HEK293 (cell line): ENCODE data around the gene SETD4.

Experiments
- AEBP2 ChIP-seq: fragments of 450-650 bp; formaldehyde crosslinking; IDR thresholded peaks from 2 replicates; pipeline ENCODE4 v1.5.1; 2016; ENCODE audit warnings: missing biosample characterization, missing genetic modification characterization, borderline replicate concordance
- EGR2 ChIP-seq: fragments of 450-650 bp; formaldehyde crosslinking; IDR thresholded peaks from 2 replicates; pipeline ENCODE4 v1.5.1; 2016; ENCODE audit warnings: low read depth, missing biosample characterization, missing genetic modification characterization
- GLI2 ChIP-seq: fragments of 450-650 bp; formaldehyde crosslinking; IDR thresholded peaks from 2 replicates; pipeline ENCODE4; 2017; ENCODE audit warnings: missing biosample characterization, missing genetic modification characterization, low read depth, borderline replicate concordance
- GLI4 ChIP-seq: fragments of 450-650 bp; formaldehyde crosslinking; IDR thresholded peaks from 2 replicates; pipeline ENCODE4 v1.5.1; 2016; ENCODE audit warnings: missing biosample characterization, missing genetic modification characterization
- PRDM1 ChIP-seq: fragments of 450-650 bp; formaldehyde crosslinking; IDR thresholded peaks from 2 replicates; pipeline ENCODE4; 2016; ENCODE audit warnings: missing biosample characterization, missing genetic modification characterization
- YY2 ChIP-seq: fragments of 450-650 bp; formaldehyde crosslinking; IDR thresholded peaks from 2 replicates; pipeline ENCODE4 v1.5.1; 2016; ENCODE audit warnings: missing biosample characterization, missing genetic modification characterization
- ZBTB11 ChIP-seq: fragments of 450-650 bp; formaldehyde crosslinking; conservative IDR thresholded peaks from 2 replicates; pipeline ENCODE4 v1.5.1; 2016; ENCODE audit warnings: low read depth, missing biosample characterization, missing genetic modification characterization
- ZBTB8A ChIP-seq: fragments of 450-650 bp; formaldehyde crosslinking; IDR thresholded peaks from 2 replicates; pipeline ENCODE4 v1.5.1; 2016; ENCODE audit warnings: missing biosample characterization, missing genetic modification characterization
- ZIC2 ChIP-seq: fragments of 450-650 bp; formaldehyde crosslinking; IDR thresholded peaks from 2 replicates; pipeline ENCODE4 v1.5.1; 2016; ENCODE audit warnings: missing biosample characterization, missing genetic modification characterization
- ZNF155 ChIP-seq: fragments of 450-650 bp; formaldehyde crosslinking; IDR thresholded peaks from 2 replicates; pipeline ENCODE4 v1.5.1; 2016; ENCODE audit warnings: missing biosample characterization, missing genetic modification characterization
- ZNF2 ChIP-seq: fragments of 450-650 bp; formaldehyde crosslinking; IDR thresholded peaks from 2 replicates; pipeline ENCODE4 v1.5.1; 2016; ENCODE audit warnings: missing biosample characterization, missing genetic modification characterization
- ZNF221 ChIP-seq: fragments of 450-650 bp; formaldehyde crosslinking; IDR thresholded peaks from 2 replicates; pipeline ENCODE4 v1.5.1; 2017; ENCODE audit warnings: missing biosample characterization, missing genetic modification characterization, borderline replicate concordance
- ZNF426 ChIP-seq: fragments of 450-650 bp; formaldehyde crosslinking; IDR thresholded peaks from 2 replicates; pipeline ENCODE4 v1.5.1; 2017; ENCODE audit warnings: missing biosample characterization, missing genetic modification characterization, mild to moderate bottlenecking, inconsistent platforms, moderate library complexity
- ZNF433 ChIP-seq: fragments of 450-650 bp; formaldehyde crosslinking; IDR thresholded peaks from 2 replicates; pipeline ENCODE4 v1.5.1; 2016; ENCODE audit warnings: missing biosample characterization, missing genetic modification characterization, low read depth
- ZNF513 ChIP-seq: fragments of 450-650 bp; IDR thresholded peaks from 2 replicates; pipeline ENCODE4 v1.5.1; 2018; ENCODE audit warnings: missing biosample characterization, missing genetic modification characterization
- ZNF521 ChIP-seq: fragments of 450-650 bp; formaldehyde crosslinking; IDR thresholded peaks from 2 replicates; pipeline ENCODE4 v1.5.1; 2017; ENCODE audit warnings: missing biosample characterization, mild to moderate bottlenecking, missing genetic modification characterization
- ZNF544 ChIP-seq: fragments of 450-650 bp; formaldehyde crosslinking; IDR thresholded peaks from 2 replicates; pipeline ENCODE4 v1.5.0; 2017; ENCODE audit warnings: missing biosample characterization, missing genetic modification characterization
- ZNF596 ChIP-seq: fragments of 450-650 bp; IDR thresholded peaks from 2 replicates; pipeline ENCODE4 v1.5.0; 2018; ENCODE audit warnings: missing biosample characterization, mild to moderate bottlenecking, missing genetic modification characterization, moderate library complexity
- ZNF610 ChIP-seq: fragments of 450-650 bp; formaldehyde crosslinking; IDR thresholded peaks from 2 replicates; pipeline ENCODE4 v1.5.1; 2016; ENCODE audit warnings: missing biosample characterization, missing genetic modification characterization, borderline replicate concordance
- ZNF629 ChIP-seq: fragments of 450-650 bp; formaldehyde crosslinking; IDR thresholded peaks from 2 replicates; pipeline ENCODE4 v1.5.1; 2017; ENCODE audit warnings: missing biosample characterization, missing genetic modification characterization
- ZNF664 ChIP-seq: fragments of 450-650 bp; formaldehyde crosslinking; IDR thresholded peaks from 2 replicates; pipeline ENCODE4 v1.5.1; 2016; ENCODE audit warnings: missing biosample characterization, missing genetic modification characterization
- ZNF670 ChIP-seq: fragments of 450-650 bp; formaldehyde crosslinking; IDR thresholded peaks from 2 replicates; pipeline ENCODE4 v1.5.1; 2016; ENCODE audit warnings: missing biosample characterization, missing genetic modification characterization, low read depth
- ZNF677 ChIP-seq: fragments of 450-650 bp; IDR thresholded peaks from 2 replicates; pipeline ENCODE4 v1.5.0; 2018; ENCODE audit warnings: missing biosample characterization, mild to moderate bottlenecking, missing genetic modification characterization, moderate library complexity
- ZNF76 ChIP-seq: fragments of 450-650 bp; formaldehyde crosslinking; IDR thresholded peaks from 2 replicates; pipeline ENCODE4; 2016; ENCODE audit warnings: low read depth, missing biosample characterization, missing genetic modification characterization, borderline replicate concordance
- ZNF768 ChIP-seq: fragments of 450-650 bp; formaldehyde crosslinking; IDR thresholded peaks from 2 replicates; pipeline ENCODE4 v1.5.1; 2018; ENCODE audit warnings: missing biosample characterization, mild to moderate bottlenecking, missing genetic modification characterization
- TF ChIP-seq, protein P1 (sequence below): fragments of 450-650 bp; formaldehyde crosslinking; IDR thresholded peaks from 2 replicates; pipeline ENCODE4 v1.5.1; 2016; ENCODE audit warnings: missing biosample characterization, missing genetic modification characterization
- TF ChIP-seq, protein P2 (sequence below): fragments of 450-650 bp; formaldehyde crosslinking; IDR thresholded peaks from 2 replicates; pipeline ENCODE4 v1.5.1; 2016; ENCODE audit warnings: missing biosample characterization, missing genetic modification characterization
- TF ChIP-seq, protein P3 (sequence below): fragments of 450-650 bp; formaldehyde crosslinking; IDR thresholded peaks from 2 replicates; pipeline ENCODE4 v1.5.1; 2016; ENCODE audit warnings: missing biosample characterization, missing genetic modification characterization

The SETD4 gene

DNA sequence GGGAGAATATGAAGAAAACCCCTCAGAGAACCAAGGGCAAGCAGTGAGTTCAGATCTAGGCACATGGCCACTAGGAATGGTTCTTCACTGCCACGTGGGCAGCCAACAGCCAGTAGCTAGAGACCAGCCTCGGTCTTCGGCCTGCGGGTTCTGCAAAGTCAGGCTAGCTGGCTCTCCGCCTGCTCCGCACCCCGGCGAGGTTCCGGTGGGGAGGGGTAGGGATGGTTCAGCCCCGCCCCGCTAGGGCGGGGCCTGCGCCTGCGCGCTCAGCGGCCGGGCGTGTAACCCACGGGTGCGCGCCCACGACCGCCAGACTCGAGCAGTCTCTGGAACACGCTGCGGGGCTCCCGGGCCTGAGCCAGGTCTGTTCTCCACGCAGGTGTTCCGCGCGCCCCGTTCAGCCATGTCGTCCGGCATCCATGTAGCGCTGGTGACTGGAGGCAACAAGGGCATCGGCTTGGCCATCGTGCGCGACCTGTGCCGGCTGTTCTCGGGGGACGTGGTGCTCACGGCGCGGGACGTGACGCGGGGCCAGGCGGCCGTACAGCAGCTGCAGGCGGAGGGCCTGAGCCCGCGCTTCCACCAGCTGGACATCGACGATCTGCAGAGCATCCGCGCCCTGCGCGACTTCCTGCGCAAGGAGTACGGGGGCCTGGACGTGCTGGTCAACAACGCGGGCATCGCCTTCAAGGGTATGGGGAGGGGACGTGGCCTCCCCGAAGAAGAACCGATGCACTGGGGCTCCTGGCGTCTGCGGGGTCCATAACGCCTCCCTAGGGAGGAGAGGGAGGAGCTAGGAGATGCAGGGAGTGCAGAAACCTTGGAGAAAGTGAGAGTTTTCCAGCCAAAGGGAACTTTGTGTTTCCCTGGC lies 9.6 kb upstream of the SETD4 start, which contains the start of gene CBR1 (continued):
- TF ChIP-seq ZNF677 (tag by site-specific recombination) (no peak), ZNF596 (no peak), ZNF2 (tag by site-specific recombination) (peak; percentile 87; the same call in 1 of the 2 replicates), ZNF610 (peak; percentile 76; the same call in 1 of the 2 replicates), ZNF221 (tag by site-specific recombination) (no peak), ZNF76 (peak; percentile 52; the same call in 1 of the 2 replicates), ZNF513 (tag by site-specific recombination) (no peak), ZNF664 (tag by site-specific recombination) (no peak), ZIC2 (tag by site-specific recombination) (peak; percentile 53; the same call in 1 of the 2 replicates), ZNF544 (tag by site-specific recombination) (no peak), EGR2 (peak; percentile 92), PRDM1 (tag by site-specific recombination) (peak; percentile 63; the same call in 1 of the 2 replicates), GLI4 (tag by site-specific recombination) (peak; percentile 55; the same call in 1 of the 2 replicates), ZNF426 (no peak), GLI2 (tag by site-specific recombination) (no peak), ZBTB8A (tag by site-specific recombination) (peak; percentile 62), ZNF670 (tag by site-specific recombination) (no peak), ZNF629 (tag by site-specific recombination) (peak; percentile 48; the same call in 1 of the 2 replicates), YY2 (tag by site-specific recombination) (no peak), ZBTB11 (tag by site-specific recombination) (peak; percentile 33), ZNF433 (tag by site-specific recombination) (no peak), ZNF155 (tag by site-specific recombination) (no peak), ZNF768 (no peak; the same call in 1 of the 2 replicates), AEBP2 (tag by site-specific recombination) (no peak), ZNF521 (tag by site-specific recombination) (no peak)
- TF ChIP-seq, protein P1, sequence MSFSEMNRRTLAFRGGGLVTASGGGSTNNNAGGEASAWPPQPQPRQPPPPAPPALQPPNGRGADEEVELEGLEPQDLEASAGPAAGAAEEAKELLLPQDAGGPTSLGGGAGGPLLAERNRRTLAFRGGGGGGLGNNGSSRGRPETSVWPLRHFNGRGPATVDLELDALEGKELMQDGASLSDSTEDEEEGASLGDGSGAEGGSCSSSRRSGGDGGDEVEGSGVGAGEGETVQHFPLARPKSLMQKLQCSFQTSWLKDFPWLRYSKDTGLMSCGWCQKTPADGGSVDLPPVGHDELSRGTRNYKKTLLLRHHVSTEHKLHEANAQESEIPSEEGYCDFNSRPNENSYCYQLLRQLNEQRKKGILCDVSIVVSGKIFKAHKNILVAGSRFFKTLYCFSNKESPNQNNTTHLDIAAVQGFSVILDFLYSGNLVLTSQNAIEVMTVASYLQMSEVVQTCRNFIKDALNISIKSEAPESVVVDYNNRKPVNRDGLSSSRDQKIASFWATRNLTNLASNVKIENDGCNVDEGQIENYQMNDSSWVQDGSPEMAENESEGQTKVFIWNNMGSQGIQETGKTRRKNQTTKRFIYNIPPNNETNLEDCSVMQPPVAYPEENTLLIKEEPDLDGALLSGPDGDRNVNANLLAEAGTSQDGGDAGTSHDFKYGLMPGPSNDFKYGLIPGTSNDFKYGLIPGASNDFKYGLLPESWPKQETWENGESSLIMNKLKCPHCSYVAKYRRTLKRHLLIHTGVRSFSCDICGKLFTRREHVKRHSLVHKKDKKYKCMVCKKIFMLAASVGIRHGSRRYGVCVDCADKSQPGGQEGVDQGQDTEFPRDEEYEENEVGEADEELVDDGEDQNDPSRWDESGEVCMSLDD (tag by site-specific recombination): peak; percentile 82
- TF ChIP-seq, protein P2, sequence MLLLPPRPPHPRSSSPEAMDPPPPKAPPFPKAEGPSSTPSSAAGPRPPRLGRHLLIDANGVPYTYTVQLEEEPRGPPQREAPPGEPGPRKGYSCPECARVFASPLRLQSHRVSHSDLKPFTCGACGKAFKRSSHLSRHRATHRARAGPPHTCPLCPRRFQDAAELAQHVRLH: no peak; the same call in 1 of the 2 replicates
- TF ChIP-seq, protein P3, sequence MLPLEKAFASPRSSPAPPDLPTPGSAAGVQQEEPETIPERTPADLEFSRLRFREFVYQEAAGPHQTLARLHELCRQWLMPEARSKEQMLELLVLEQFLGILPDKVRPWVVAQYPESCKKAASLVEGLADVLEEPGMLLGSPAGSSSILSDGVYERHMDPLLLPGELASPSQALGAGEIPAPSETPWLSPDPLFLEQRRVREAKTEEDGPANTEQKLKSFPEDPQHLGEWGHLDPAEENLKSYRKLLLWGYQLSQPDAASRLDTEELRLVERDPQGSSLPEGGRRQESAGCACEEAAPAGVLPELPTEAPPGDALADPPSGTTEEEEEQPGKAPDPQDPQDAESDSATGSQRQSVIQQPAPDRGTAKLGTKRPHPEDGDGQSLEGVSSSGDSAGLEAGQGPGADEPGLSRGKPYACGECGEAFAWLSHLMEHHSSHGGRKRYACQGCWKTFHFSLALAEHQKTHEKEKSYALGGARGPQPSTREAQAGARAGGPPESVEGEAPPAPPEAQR (tag by site-specific recombination): no peak
